AG09309 (cell line): ENCODE results near the gene PTPRE.

Source experiments
- DNase-seq: peaks from one replicate; pipeline ENCODE4 v3.0.0-alpha.2; 2010; ENCODE audit warnings: low read depth
- H3K4me3 ChIP-seq: 2 replicates; pipeline ENCODE4 v1.5.1; 2011; ENCODE audit warnings: mild to moderate bottlenecking, low read depth, low read length, moderate library complexity; ENCODE audit not compliant: control insufficient read depth
- TF ChIP-seq, protein P1 (sequence below): IDR thresholded peaks from 2 replicates; pipeline ENCODE4 v1.5.1; 2011; ENCODE audit warnings: mild to moderate bottlenecking, low read depth, low read length, inconsistent platforms; ENCODE audit not compliant: insufficient read depth, control insufficient read depth; ENCODE audit errors: missing control alignments

Gene PTPRE

DNA sequence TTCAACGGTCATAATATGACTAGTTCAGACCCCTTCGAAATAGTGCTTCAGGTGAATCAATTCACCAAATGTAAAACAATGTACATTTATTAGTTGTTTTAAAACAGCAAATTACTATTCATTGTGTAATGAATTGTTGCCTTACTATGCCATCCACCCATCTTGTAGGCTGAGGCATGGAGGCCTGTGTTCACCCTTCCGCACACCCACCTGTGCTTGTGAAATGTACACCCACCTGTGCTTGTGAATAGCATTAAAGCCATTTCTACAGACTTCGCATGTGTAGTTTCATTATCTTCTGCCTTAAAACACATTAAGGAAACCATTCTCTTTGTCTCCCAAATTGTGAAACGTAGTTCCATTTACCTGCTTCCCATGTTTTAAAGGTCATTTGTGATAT, 31.0 kb upstream of the PTPRE start:
- no peak for DNase-seq
- H3K4me3 ChIP-seq: no peak overlapping the region
- TF ChIP-seq, protein P1, sequence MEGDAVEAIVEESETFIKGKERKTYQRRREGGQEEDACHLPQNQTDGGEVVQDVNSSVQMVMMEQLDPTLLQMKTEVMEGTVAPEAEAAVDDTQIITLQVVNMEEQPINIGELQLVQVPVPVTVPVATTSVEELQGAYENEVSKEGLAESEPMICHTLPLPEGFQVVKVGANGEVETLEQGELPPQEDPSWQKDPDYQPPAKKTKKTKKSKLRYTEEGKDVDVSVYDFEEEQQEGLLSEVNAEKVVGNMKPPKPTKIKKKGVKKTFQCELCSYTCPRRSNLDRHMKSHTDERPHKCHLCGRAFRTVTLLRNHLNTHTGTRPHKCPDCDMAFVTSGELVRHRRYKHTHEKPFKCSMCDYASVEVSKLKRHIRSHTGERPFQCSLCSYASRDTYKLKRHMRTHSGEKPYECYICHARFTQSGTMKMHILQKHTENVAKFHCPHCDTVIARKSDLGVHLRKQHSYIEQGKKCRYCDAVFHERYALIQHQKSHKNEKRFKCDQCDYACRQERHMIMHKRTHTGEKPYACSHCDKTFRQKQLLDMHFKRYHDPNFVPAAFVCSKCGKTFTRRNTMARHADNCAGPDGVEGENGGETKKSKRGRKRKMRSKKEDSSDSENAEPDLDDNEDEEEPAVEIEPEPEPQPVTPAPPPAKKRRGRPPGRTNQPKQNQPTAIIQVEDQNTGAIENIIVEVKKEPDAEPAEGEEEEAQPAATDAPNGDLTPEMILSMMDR: no peak

DNA sequence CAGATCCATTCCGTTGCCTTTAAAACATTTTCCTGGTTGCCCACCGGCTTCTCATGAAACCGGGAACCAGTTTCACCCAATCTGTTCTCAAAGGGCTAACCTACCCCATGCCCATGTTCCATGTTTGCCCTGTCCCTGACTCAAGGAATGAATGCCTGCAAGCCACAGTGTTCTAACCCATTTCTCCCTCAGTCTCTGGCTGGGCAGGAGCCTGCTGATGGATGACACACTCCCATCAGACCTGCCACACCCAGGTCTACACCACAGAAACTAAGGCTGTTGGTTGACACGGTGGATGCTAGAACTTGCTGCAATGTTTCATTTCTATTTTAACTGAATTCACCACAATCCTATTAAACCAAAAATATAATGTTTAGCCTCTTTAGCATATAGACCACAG, 29.8 kb upstream of the PTPRE start:
- TF ChIP-seq, protein P1: no peak
- DNase-seq: no peak
- no peak overlapping the region for H3K4me3 ChIP-seq

DNA sequence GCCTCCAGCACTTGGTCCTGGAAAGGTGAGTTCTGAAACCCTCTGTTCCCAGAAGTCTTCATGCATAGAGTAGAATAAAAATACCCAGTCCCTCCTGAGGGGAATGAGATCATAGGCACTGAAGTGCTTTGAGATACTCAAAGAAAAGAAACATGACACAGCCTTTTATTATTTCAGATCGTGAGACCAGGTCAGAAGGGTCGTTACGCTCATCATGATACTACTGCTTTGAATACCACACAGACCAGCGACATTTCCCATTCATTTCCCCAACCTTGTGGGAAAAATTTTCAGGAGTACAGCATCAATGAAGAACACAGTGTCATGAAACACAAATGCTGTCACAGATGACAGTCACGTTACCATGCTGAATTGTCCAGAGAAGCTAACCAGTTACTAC, 29.2 kb upstream of the PTPRE start:
- no peak overlapping the region for H3K4me3 ChIP-seq
- TF ChIP-seq, protein P1: no peak
- DNase-seq: no peak

DNA sequence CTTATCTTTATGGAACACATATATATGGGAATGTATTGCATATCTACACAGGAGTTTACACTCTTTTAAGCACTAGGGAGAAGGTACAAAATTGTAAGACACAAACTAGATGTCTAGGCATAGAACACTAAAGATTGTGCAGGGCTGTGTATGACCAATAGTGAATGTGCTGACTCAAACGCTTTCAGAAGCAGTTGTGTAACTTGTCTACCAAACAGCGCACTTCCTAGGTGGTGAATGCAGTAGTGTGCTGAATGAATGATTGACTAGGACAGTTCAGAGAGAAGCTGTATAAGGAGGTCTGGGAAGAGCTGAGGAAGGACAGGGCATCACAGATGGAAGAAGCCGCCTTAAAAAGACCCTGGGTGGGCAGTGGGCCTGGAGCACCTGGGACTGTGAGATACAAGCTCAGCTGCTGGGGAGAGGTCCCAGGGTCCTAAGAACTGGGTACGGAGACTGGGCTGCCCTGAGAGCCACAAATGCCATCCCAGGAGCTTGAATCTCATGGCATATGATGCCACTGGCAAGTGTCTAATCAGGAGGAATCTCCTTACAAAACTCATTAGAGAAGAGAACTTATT, 28.3 kb upstream of the PTPRE start:
- TF ChIP-seq, protein P1: no peak
- no peak for DNase-seq
- no peak overlapping the region for H3K4me3 ChIP-seq

DNA sequence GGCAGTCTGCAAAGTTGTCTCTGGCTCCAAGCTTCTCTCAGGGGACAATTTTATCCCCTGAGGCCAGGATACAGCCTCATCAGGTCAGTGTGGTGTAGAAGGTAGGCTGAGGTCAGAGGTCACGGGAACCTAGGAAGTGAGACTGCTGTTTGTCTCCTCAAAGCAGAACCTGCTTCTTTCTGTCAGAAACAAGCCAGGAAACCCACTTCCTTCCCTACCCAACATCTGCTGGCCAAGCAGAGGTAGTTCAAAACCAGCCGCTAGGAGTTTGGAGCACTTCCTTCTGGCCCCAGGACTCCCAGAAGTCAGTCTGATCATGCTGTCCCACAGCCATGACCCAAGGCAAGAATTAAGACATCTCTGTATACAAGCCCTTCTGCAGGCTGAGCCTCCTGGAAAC, 26.3 kb upstream of the PTPRE start:
- no peak for DNase-seq
- no peak overlapping the region for H3K4me3 ChIP-seq
- TF ChIP-seq, protein P1: no peak

DNA sequence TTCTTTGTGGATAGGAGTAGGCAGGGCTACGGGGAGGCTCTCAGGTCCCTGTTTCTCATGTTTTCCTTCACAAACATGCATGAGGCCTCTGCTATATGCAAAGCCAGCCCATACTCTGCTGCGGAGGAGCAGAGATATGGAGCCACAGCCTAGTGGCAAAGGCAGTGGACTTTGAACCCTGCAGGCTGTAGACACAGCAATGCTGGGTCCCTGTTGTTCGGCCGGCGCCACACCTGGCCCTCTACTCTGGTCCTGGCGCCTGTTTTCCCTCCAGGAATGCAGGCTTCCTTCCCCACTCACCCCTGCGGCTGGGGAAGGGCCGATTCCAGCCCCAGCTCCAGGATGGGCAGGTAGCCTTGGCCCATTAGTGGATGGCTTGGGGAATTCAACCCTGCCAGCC, 25.6 kb upstream of the PTPRE start:
- no peak for DNase-seq
- TF ChIP-seq, protein P1: no peak
- no peak overlapping the region for H3K4me3 ChIP-seq

DNA sequence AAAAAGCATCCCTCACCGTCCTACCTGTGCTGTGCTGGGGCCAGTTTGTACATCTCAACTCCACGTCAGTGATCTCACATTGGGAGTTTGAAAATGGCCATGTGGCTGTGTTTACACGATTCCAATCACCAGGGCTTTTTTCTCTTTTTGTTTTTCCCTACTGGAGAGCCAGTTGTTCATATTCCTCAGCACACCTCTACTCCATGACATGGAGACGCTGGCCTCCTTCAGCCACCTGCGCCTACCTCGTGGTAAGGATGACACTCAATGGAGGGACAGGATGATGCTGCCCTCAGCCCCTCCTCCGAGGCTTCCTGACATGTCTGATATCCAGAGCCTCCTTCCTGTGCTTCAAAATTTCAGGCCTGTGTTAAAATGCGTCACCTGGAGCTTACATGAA, 24.5 kb upstream of the PTPRE start:
- H3K4me3 ChIP-seq: no peak overlapping the region
- DNase-seq: no peak
- TF ChIP-seq, protein P1: no peak
